HG02840 (cell line): ENCODE data around the gene DPP10.

ENCODE experiments used
- ATAC-seq: cut with Tn5 transposase; IDR thresholded peaks from one replicate; pipeline ENCODE4 v1.9.1; 2021; ENCODE audit warnings: mild to moderate bottlenecking, moderate library complexity, moderate number of reproducible peaks; ENCODE audit not compliant: unreplicated experiment, low FRiP score

DPP10 gene

GRCh38 chr2:115491186-115491793, 1048.8 kb downstream of the DPP10 start:
- ATAC-seq: no peak

- no peak for ATAC-seq
Observed at GRCh38 chr2:115505331-115505730, 1062.9 kb downstream of the DPP10 start.

GRCh38 chr2:115520727-115521126, 1078.3 kb downstream of the DPP10 start:
- ATAC-seq: no peak

GRCh38 chr2:115524452-115524851, 1082.0 kb downstream of the DPP10 start:
- ATAC-seq: no peak

- no peak for ATAC-seq
Observed at GRCh38 chr2:115529627-115530026, 1087.2 kb downstream of the DPP10 start.

GRCh38 chr2:115533081-115533480, 1090.6 kb downstream of the DPP10 start:
- no peak for ATAC-seq

- no peak for ATAC-seq
Observed at GRCh38 chr2:115541814-115542213, 1099.4 kb downstream of the DPP10 start.

GRCh38 chr2:115542331-115542730, 1099.9 kb downstream of the DPP10 start:
- ATAC-seq: no peak

GRCh38 chr2:115543024-115543423, 1100.6 kb downstream of the DPP10 start:
- ATAC-seq: no peak

GRCh38 chr2:115543461-115543860, 1101.0 kb downstream of the DPP10 start:
- ATAC-seq: no peak

GRCh38 chr2:115549611-115550130, 1107.2 kb downstream of the DPP10 start:
- no peak for ATAC-seq

GRCh38 chr2:115552726-115553125, 1110.3 kb downstream of the DPP10 start:
- ATAC-seq: no peak

GRCh38 chr2:115554153-115554552, 1111.7 kb downstream of the DPP10 start:
- no peak for ATAC-seq

- ATAC-seq: no peak
Observed at GRCh38 chr2:115558725-115559124, 1116.3 kb downstream of the DPP10 start.

GRCh38 chr2:115560666-115561065, 1118.2 kb downstream of the DPP10 start:
- no peak for ATAC-seq

GRCh38 chr2:115568643-115569042, 1126.2 kb downstream of the DPP10 start:
- ATAC-seq: no peak

- ATAC-seq: no peak
Observed at GRCh38 chr2:115569547-115569946, 1127.1 kb downstream of the DPP10 start.

- ATAC-seq: no peak
Observed at GRCh38 chr2:115572746-115573145, 1130.3 kb downstream of the DPP10 start.

GRCh38 chr2:115573756-115574155, 1131.3 kb downstream of the DPP10 start:
- ATAC-seq: no peak

- no peak for ATAC-seq
Observed at GRCh38 chr2:115574667-115575066, 1132.2 kb downstream of the DPP10 start.

- ATAC-seq: no peak
Observed at GRCh38 chr2:115580784-115581183, 1138.3 kb downstream of the DPP10 start.

GRCh38 chr2:115584507-115584906, 1142.1 kb downstream of the DPP10 start:
- no peak for ATAC-seq
